ENCODE data around the gene NEK10. TPM values are rescaled to one million over a fixed set of nuclear protein-coding genes. Genes with fewer than 3 reads are reported as not detected.

Gene NEK10
- total and polyA plus RNA-seq, 9 of the 15 experiments (the other 6 are each of a cell fraction or from before 2014, with no cell fraction given), result 0.07 TPM; not detected in 8

DNA sequence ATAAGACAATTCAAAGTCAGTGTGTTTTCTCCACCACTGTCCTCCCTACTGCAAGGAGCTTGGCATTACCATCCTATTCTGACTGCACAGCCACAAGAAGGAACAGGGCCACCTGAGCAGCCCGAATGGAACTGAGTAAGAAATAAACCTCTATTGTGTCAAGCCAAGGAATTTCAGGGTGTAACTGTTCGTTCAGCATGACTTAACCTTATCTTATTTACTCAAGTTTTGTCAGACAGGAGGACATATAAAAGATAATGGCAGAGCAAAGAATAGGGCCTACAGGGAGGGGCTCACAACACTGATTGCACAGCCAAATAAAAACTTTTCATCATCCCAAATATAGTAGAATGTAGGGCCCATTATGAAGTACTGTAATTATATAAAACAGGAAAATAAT is 236.1 kb downstream of the NEK10 start:
- BruUV-seq (replicated peaks), result no TSS peak
- no peaks in the 10 kb centered on the region for H3K27me3 ChIP-seq (ENCODE audit: control insufficient read depth in 2 of 2, insufficient read depth in 2 of 2, low read length in 2 of 2)

DNA sequence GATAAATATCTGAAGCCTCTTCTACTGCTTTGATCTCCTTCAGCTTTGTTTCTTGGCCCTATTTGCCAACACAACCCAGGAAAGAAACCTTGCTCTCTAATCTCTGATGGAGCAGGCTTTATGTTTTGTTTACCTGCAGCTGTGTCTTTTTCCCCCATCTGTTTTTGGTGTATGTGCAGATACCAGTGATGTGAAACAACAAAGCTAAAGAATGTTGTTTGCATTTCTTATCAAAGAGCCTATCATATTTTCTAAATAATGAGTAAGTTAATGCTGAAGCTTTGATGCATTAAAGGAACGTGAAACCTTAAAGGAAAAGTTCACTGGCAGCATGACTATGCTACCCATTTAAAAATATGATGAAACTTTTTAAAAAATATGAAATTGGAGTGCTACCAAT is 238.4 kb downstream of the NEK10 start:
- in situ Hi-C loops (cut with MboI), result no loop called here
- Histone ChIP-seq H3K9me3 (replicated peaks; ENCODE audit: control insufficient read depth, insufficient read depth, low read depth, low read length) (no peaks in the 10 kb centered on the region; the same call in 1 of the 2 replicates), H3K4me1 (replicated peaks in 1 of 2; ENCODE audit: control insufficient read depth in 2 of 2, insufficient read depth in 2 of 2, low read length in 2 of 2) (no peaks in the 10 kb centered on the region), H3K9ac (ENCODE audit: insufficient read depth in 1 of 2, low read depth in 2 of 2, low read length in 2 of 2) (no peak overlapping the region), H2AFZ (ENCODE audit: low read depth, low read length) (no peak overlapping the region), H3K36me3 (ENCODE audit: control insufficient read depth, insufficient read depth, low read length) (no peaks in the 10 kb centered on the region), H3K4me3 (no peak overlapping the region), H4K20me1 (replicated peaks; ENCODE audit: control insufficient read depth, insufficient read depth, low read length) (no peaks in the 10 kb centered on the region), H3K9me1 (ENCODE audit: control insufficient read depth, insufficient read depth, low read length) (no peaks in the 10 kb centered on the region), H3K79me2 (ENCODE audit: control insufficient read depth, insufficient read depth, low read length) (no peaks in the 10 kb centered on the region), H3K27me3 (ENCODE audit: control insufficient read depth in 2 of 2, insufficient read depth in 2 of 2, low read length in 2 of 2) (no peaks in the 10 kb centered on the region), H3K4me2 (ENCODE audit: insufficient read depth, low read length) (no peak overlapping the region), H3K27ac (ENCODE audit: extremely low read depth, low read depth, low read length) (no peak overlapping the region)
- DNase-seq (ENCODE audit: extremely low read depth in 1 of 4, low spot score in 3 of 4) (no peak), FAIRE-seq (no peak), ATAC-seq (no peak)
- ChIA-PET CTCF (ENCODE audit: low intra/inter-chr PET ratio) (no interaction called here), POLR2A (no interaction called here)
- intact Hi-C loops (cut with micrococcal nuclease), result loop anchor here (5.0 kb wide), 2 partner anchors 337 to 1202 kb away; no protein-coding TSS in a partner anchor
- BruUV-seq (replicated peaks), result no TSS peak
- 0% methylated on average over 1 of the region's 1 CpG for WGBS (ENCODE audit: insufficient coverage, low coverage, missing lambda C conversion rate)
- no peak for TF ChIP-seq CBX1 (IDR thresholded peaks at IDR 0.05; ENCODE audit: low read depth)

More for the DNA sequence above, 236.1 kb downstream of the NEK10 start:
- H3K36me3 ChIP-seq (ENCODE audit: control insufficient read depth, insufficient read depth, low read length), result no peaks in the 10 kb centered on the region
- DNase-seq (ENCODE audit: extremely low read depth in 1 of 4, low spot score in 3 of 4) (no peak), FAIRE-seq (no peak), ATAC-seq (no peak)
- WGBS (ENCODE audit: insufficient coverage, low coverage, missing lambda C conversion rate), result 0% methylated on average over 2 of the region's 2 CpGs
- no peak overlapping the region for H3K4me2 ChIP-seq (ENCODE audit: insufficient read depth, low read length)
- H3K4me1 ChIP-seq (replicated peaks in 1 of 2; ENCODE audit: control insufficient read depth in 2 of 2, insufficient read depth in 2 of 2, low read length in 2 of 2), result no peaks in the 10 kb centered on the region
- H4K20me1 ChIP-seq (replicated peaks; ENCODE audit: control insufficient read depth, insufficient read depth, low read length), result no peaks in the 10 kb centered on the region
- intact Hi-C loops (cut with micrococcal nuclease), result loop anchor here (5.0 kb wide), 2 partner anchors 334 to 1199 kb away; no protein-coding TSS in a partner anchor
- in situ Hi-C loops (cut with MboI), result no loop called here
- ChIA-PET CTCF (ENCODE audit: low intra/inter-chr PET ratio) (no interaction called here), POLR2A (no interaction called here)
- no peak overlapping the region for H2AFZ ChIP-seq (ENCODE audit: low read depth, low read length)
- TF ChIP-seq COPS2 (conservative IDR thresholded peaks at IDR 0.05) (no peak), KLF16 (IDR thresholded peaks at IDR 0.05) (no peak), HDAC3 (IDR thresholded peaks at IDR 0.05; ENCODE audit: borderline replicate concordance, partially characterized antibody) (no peak), TFAM (CRISPR knock-in tag; conservative IDR thresholded peaks at IDR 0.05) (no peak), ZNF586 (CRISPR knock-in tag; conservative IDR thresholded peaks at IDR 0.05) (no peak), MEIS2 (IDR thresholded peaks at IDR 0.05; ENCODE audit: partially characterized antibody) (no peak), ZNF584 (CRISPR knock-in tag; IDR thresholded peaks at IDR 0.05; ENCODE audit: low read depth) (no peak), NUFIP1 (IDR thresholded peaks at IDR 0.05; ENCODE audit: partially characterized antibody) (no peak), ETV5 (CRISPR knock-in tag; IDR thresholded peaks at IDR 0.05; ENCODE audit: low read depth) (no peak), SIX5 (IDR thresholded peaks at IDR 0.05; ENCODE audit: borderline replicate concordance in 1 of 2, insufficient read depth in 1 of 2, low read depth in 1 of 2, low read length in 2 of 2) (no peak)
- H3K9ac ChIP-seq (ENCODE audit: insufficient read depth in 1 of 2, low read depth in 2 of 2, low read length in 2 of 2), result no peak overlapping the region
- H3K27ac ChIP-seq (ENCODE audit: extremely low read depth, low read depth, low read length), result no peak overlapping the region
- no peaks in the 10 kb centered on the region for H3K9me1 ChIP-seq (ENCODE audit: control insufficient read depth, insufficient read depth, low read length)
- no peaks in the 10 kb centered on the region; the same call in 1 of the 2 replicates for H3K9me3 ChIP-seq (replicated peaks; ENCODE audit: control insufficient read depth, insufficient read depth, low read depth, low read length)
- H3K4me3 ChIP-seq, result no peak overlapping the region
- H3K79me2 ChIP-seq (ENCODE audit: control insufficient read depth, insufficient read depth, low read length), result no peaks in the 10 kb centered on the region
